ENCODE data around the gene LPAR1.
"Not testable (repeated sequence)": the region's sequence is repeated elsewhere in the genome, so short reads cannot be mapped to it uniquely, and the experiment has no call there.

The LPAR1 gene

GRCh38 chr9:111038331-111039230 is at the start of gene LPAR1:
TSS of gene LPAR1 (minus strand) at chr9:111038470. CDS start at chr9:110972117, 66,353 bp downstream.
- DNase-seq, result no peak

- no peak for DNase-seq
Observed at GRCh38 chr9:111078391-111079038, 40.2 kb upstream of the LPAR1 start.

GRCh38 chr9:111076519-111076918 is 38.2 kb upstream of the LPAR1 start:
- no peak for DNase-seq

GRCh38 chr9:111076042-111076441 is 37.8 kb upstream of the LPAR1 start:
- DNase-seq, result no peak

- DNase-seq, result no peak
Observed at GRCh38 chr9:111074395-111074794, 36.1 kb upstream of the LPAR1 start.

- DNase-seq, result no peak
Observed at GRCh38 chr9:111069183-111069582, 30.9 kb upstream of the LPAR1 start.

GRCh38 chr9:111068771-111069170 is 30.5 kb upstream of the LPAR1 start:
- DNase-seq, result no peak

- DNase-seq, result no peak
Observed at GRCh38 chr9:111068383-111068730, 30.1 kb upstream of the LPAR1 start.

- no peak for DNase-seq
Observed at GRCh38 chr9:111066468-111066867, 28.2 kb upstream of the LPAR1 start.

GRCh38 chr9:111065414-111065813 is 27.1 kb upstream of the LPAR1 start:
- no peak for DNase-seq

GRCh38 chr9:111064160-111064837 is 26.0 kb upstream of the LPAR1 start:
- no peak for DNase-seq

- DNase-seq, result no peak
Observed at GRCh38 chr9:111063332-111063731, 25.1 kb upstream of the LPAR1 start.

- DNase-seq, result no peak
Observed at GRCh38 chr9:111058166-111058565, 19.9 kb upstream of the LPAR1 start.

- no peak for DNase-seq
Observed at GRCh38 chr9:111056538-111056937, 18.3 kb upstream of the LPAR1 start.

GRCh38 chr9:111052791-111053190 is 14.5 kb upstream of the LPAR1 start:
- no peak for DNase-seq

- DNase-seq, result no peak
Observed at GRCh38 chr9:111051400-111051799, 13.1 kb upstream of the LPAR1 start.

GRCh38 chr9:111050819-111051218 is 12.5 kb upstream of the LPAR1 start:
- DNase-seq, result no peak

- DNase-seq, result not testable (repeated sequence)
Observed at GRCh38 chr9:111047287-111047686, 9.0 kb upstream of the LPAR1 start.

- DNase-seq, result no peak
Observed at GRCh38 chr9:111041902-111042301, 3.6 kb upstream of the LPAR1 start.

- DNase-seq, result no peak
Observed at GRCh38 chr9:111040494-111040893, 2.2 kb upstream of the LPAR1 start.

GRCh38 chr9:111039231-111039906 is 1.1 kb upstream of the LPAR1 start:
- no peak for DNase-seq

GRCh38 chr9:111037708-111038330 is 451 bp downstream of the LPAR1 start:
- no peak for DNase-seq

- no peak for DNase-seq
Observed at GRCh38 chr9:111037356-111037707, 938 bp downstream of the LPAR1 start.
